HEK293 (cell line): ENCODE data around the gene USP19.

ENCODE experiments used
- CTCF ChIA-PET: fragments of 350-600 bp; formaldehyde crosslinking; extraction: SDS; loops from one replicate; lab custom pipeline; 2021; ENCODE audit warnings: antibody characterized with exemption; lab: Yijun Ruan, JAX
- POLR2A ChIA-PET: fragments of 300-600 bp; formaldehyde crosslinking; extraction: SDS; loops from one replicate; lab custom pipeline; 2020; ENCODE audit warnings: antibody characterized with exemption, inconsistent platforms; lab: Yijun Ruan, JAX
- H3K27ac ChIP-seq: fragments of 200-500 bp; sonication (Bioruptor generic); 2 replicates; pipeline ENCODE4 v1.5.1; 2014; ENCODE audit warnings: low read depth, low read length, control low read depth, inconsistent platforms; ENCODE audit errors: extremely low read depth
- H3K36me3 ChIP-seq, 2 experiments: fragments of 200-500 bp in 1 of 2; sonication (Bioruptor generic) in 1 of 2; 1 replicate in 1 of 2; 2 replicates in 1 of 2; pipeline ENCODE4 v1.5.1; 2014 to 2017; ENCODE audit warnings: inconsistent platforms in 2 of 2, low read length in 2 of 2; ENCODE audit not compliant: control insufficient read depth in 2 of 2, insufficient read depth in 1 of 2
- H3K4me1 ChIP-seq: fragments of 200-500 bp; sonication (Bioruptor generic); 2 replicates; pipeline ENCODE4 v1.5.1; 2014; ENCODE audit warnings: mild to moderate bottlenecking, low read length, inconsistent platforms; ENCODE audit not compliant: control insufficient read depth, insufficient read depth
- H3K4me3 ChIP-seq: 2 replicates; pipeline ENCODE4 v1.5.1; 2011; ENCODE audit warnings: low read depth, mild to moderate bottlenecking, control low read depth, low read length, moderate library complexity
- H3K9me3 ChIP-seq: fragments of 200-500 bp; sonication (Bioruptor generic); 2 replicates; pipeline ENCODE4 v1.5.1; 2014; ENCODE audit warnings: low read depth, low read length, inconsistent platforms; ENCODE audit not compliant: control insufficient read depth, insufficient read depth
- IKZF3 ChIP-seq: fragments of 450-650 bp; IDR thresholded peaks from 2 replicates; pipeline ENCODE4 v1.5.0; 2018; ENCODE audit warnings: missing biosample characterization, mild to moderate bottlenecking, missing genetic modification characterization, moderate library complexity
- KLF16 ChIP-seq: fragments of 450-650 bp; formaldehyde crosslinking; IDR thresholded peaks from 2 replicates; pipeline ENCODE4 v1.5.1; 2017; ENCODE audit warnings: missing biosample characterization, missing genetic modification characterization
- KLF7 ChIP-seq: fragments of 450-650 bp; formaldehyde crosslinking; IDR thresholded peaks from 2 replicates; pipeline ENCODE4 v1.5.1; 2016; ENCODE audit warnings: missing biosample characterization, missing genetic modification characterization, borderline replicate concordance
- KLF8 ChIP-seq: fragments of 450-650 bp; formaldehyde crosslinking; IDR thresholded peaks from 2 replicates; pipeline ENCODE4 v1.5.1; 2016; ENCODE audit warnings: missing biosample characterization, missing genetic modification characterization
- KLF9 ChIP-seq: fragments of 450-650 bp; formaldehyde crosslinking; IDR thresholded peaks from 2 replicates; pipeline ENCODE4 v1.5.1; 2016; ENCODE audit warnings: missing biosample characterization, missing genetic modification characterization, low read depth
- OSR2 ChIP-seq: fragments of 450-650 bp; formaldehyde crosslinking; IDR thresholded peaks from 2 replicates; pipeline ENCODE4 v1.5.1; 2016; ENCODE audit warnings: missing biosample characterization, missing genetic modification characterization
- PATZ1 ChIP-seq: fragments of 450-650 bp; formaldehyde crosslinking; IDR thresholded peaks from 2 replicates; pipeline ENCODE4 v1.5.1; 2016; ENCODE audit warnings: missing biosample characterization, missing genetic modification characterization
- SCRT2 ChIP-seq: fragments of 450-650 bp; formaldehyde crosslinking; IDR thresholded peaks from 2 replicates; pipeline ENCODE4 v1.5.1; 2016; ENCODE audit warnings: missing biosample characterization, missing genetic modification characterization
- SP7 ChIP-seq: fragments of 450-650 bp; formaldehyde crosslinking; IDR thresholded peaks from 2 replicates; pipeline ENCODE4 v1.5.1; 2016; ENCODE audit warnings: missing biosample characterization, missing genetic modification characterization
- ZBTB20 ChIP-seq: fragments of 450-650 bp; formaldehyde crosslinking; IDR thresholded peaks from 2 replicates; pipeline ENCODE4 v1.5.1; 2016; ENCODE audit warnings: missing biosample characterization, missing genetic modification characterization
- ZFHX2 ChIP-seq: fragments of 450-650 bp; formaldehyde crosslinking; conservative IDR thresholded peaks from 2 replicates; pipeline ENCODE4 v1.5.1; 2016; ENCODE audit warnings: missing biosample characterization, missing genetic modification characterization
- ZNF335 ChIP-seq: fragments of 450-650 bp; formaldehyde crosslinking; conservative IDR thresholded peaks from 2 replicates; pipeline ENCODE4 v1.5.1; 2016; ENCODE audit warnings: missing biosample characterization, missing genetic modification characterization
- ZNF341 ChIP-seq: fragments of 450-650 bp; formaldehyde crosslinking; IDR thresholded peaks from 2 replicates; pipeline ENCODE4; 2016; ENCODE audit warnings: low read depth, missing biosample characterization, missing genetic modification characterization
- ZNF366 ChIP-seq: fragments of 450-650 bp; formaldehyde crosslinking; conservative IDR thresholded peaks from 2 replicates; pipeline ENCODE4 v1.5.1; 2016; ENCODE audit warnings: missing biosample characterization, missing genetic modification characterization
- ZNF398 ChIP-seq: fragments of 450-650 bp; formaldehyde crosslinking; IDR thresholded peaks from 2 replicates; pipeline ENCODE4 v1.5.1; 2017; ENCODE audit warnings: missing biosample characterization, missing genetic modification characterization
- ZNF561 ChIP-seq: fragments of 450-650 bp; IDR thresholded peaks from 2 replicates; pipeline ENCODE4 v1.5.1; 2018; ENCODE audit warnings: missing biosample characterization, missing genetic modification characterization, borderline replicate concordance
- ZNF585B ChIP-seq: fragments of 450-650 bp; formaldehyde crosslinking; IDR thresholded peaks from 2 replicates; pipeline ENCODE4 v1.5.1; 2016; ENCODE audit warnings: missing biosample characterization, missing genetic modification characterization
- ZNF677 ChIP-seq: fragments of 450-650 bp; IDR thresholded peaks from 2 replicates; pipeline ENCODE4 v1.5.0; 2018; ENCODE audit warnings: missing biosample characterization, mild to moderate bottlenecking, missing genetic modification characterization, moderate library complexity
- ZNF707 ChIP-seq: fragments of 450-650 bp; formaldehyde crosslinking; IDR thresholded peaks from 2 replicates; pipeline ENCODE4 v1.5.1; 2016; ENCODE audit warnings: missing biosample characterization, missing genetic modification characterization
- ZNF76 ChIP-seq: fragments of 450-650 bp; formaldehyde crosslinking; IDR thresholded peaks from 2 replicates; pipeline ENCODE4; 2016; ENCODE audit warnings: low read depth, missing biosample characterization, missing genetic modification characterization, borderline replicate concordance
- ZNF777 ChIP-seq: fragments of 450-650 bp; formaldehyde crosslinking; IDR thresholded peaks from 2 replicates; pipeline ENCODE4 v1.5.1; 2017; ENCODE audit warnings: missing biosample characterization, missing genetic modification characterization, borderline replicate concordance
- ZNF837 ChIP-seq: fragments of 450-650 bp; formaldehyde crosslinking; IDR thresholded peaks from 2 replicates; pipeline ENCODE4 v1.5.1; 2016; ENCODE audit warnings: missing biosample characterization, missing genetic modification characterization
- ZSCAN4 ChIP-seq: fragments of 450-650 bp; formaldehyde crosslinking; IDR thresholded peaks from 2 replicates; pipeline ENCODE4 v1.5.1; 2017; ENCODE audit warnings: missing biosample characterization, missing genetic modification characterization
- TF ChIP-seq, protein P1 (sequence below): fragments of 450-650 bp; formaldehyde crosslinking; IDR thresholded peaks from 2 replicates; pipeline ENCODE4 v1.5.1; 2016; ENCODE audit warnings: missing biosample characterization, missing genetic modification characterization
- TF ChIP-seq, protein P2 (sequence below): fragments of 450-650 bp; formaldehyde crosslinking; IDR thresholded peaks from 2 replicates; pipeline ENCODE4 v1.5.1; 2016; ENCODE audit warnings: missing biosample characterization, missing genetic modification characterization
- TF ChIP-seq, protein P3 (sequence below): fragments of 450-650 bp; formaldehyde crosslinking; IDR thresholded peaks from 2 replicates; pipeline ENCODE4 v1.5.1; 2016; ENCODE audit warnings: missing biosample characterization, missing genetic modification characterization, borderline replicate concordance

Gene USP19

GRCh38 chr3:49133226-49133951, 12.8 kb upstream of the USP19 start:
- POLR2A ChIA-PET, result interaction anchor here (0.7 to 3.4 kb wide), 8 partner anchors 12 to 336 kb away, joined by 3 to 31 read pairs (median 8); partner anchors contain the start of genes DAG1, IMPDH2, NDUFAF3 and QRICH1
- CTCF ChIA-PET, result interaction anchor here (0.5 to 0.7 kb wide), 3 partner anchors 15 to 1433 kb away, joined by 3 to 5 read pairs (median 4); no protein-coding TSS in a partner anchor
- no peaks in the 10 kb centered on the region for H3K9me3 ChIP-seq
- no peaks in the 10 kb centered on the region; the same call in 1 of the 2 replicates for H3K4me1 ChIP-seq
- peak overlapping the region; percentile 71 for H3K4me3 ChIP-seq
- peaks cover 0 to 34% of the 10 kb centered on the region in 2 experiments; a peak in 1 of 3 replicates for H3K36me3 ChIP-seq
- H3K27ac ChIP-seq, result peak overlapping the region; percentile 44; the same call in 1 of the 2 replicates
- TF ChIP-seq ZNF398 (tag by site-specific recombination), result peak; percentile 96
- TF ChIP-seq, protein P1, sequence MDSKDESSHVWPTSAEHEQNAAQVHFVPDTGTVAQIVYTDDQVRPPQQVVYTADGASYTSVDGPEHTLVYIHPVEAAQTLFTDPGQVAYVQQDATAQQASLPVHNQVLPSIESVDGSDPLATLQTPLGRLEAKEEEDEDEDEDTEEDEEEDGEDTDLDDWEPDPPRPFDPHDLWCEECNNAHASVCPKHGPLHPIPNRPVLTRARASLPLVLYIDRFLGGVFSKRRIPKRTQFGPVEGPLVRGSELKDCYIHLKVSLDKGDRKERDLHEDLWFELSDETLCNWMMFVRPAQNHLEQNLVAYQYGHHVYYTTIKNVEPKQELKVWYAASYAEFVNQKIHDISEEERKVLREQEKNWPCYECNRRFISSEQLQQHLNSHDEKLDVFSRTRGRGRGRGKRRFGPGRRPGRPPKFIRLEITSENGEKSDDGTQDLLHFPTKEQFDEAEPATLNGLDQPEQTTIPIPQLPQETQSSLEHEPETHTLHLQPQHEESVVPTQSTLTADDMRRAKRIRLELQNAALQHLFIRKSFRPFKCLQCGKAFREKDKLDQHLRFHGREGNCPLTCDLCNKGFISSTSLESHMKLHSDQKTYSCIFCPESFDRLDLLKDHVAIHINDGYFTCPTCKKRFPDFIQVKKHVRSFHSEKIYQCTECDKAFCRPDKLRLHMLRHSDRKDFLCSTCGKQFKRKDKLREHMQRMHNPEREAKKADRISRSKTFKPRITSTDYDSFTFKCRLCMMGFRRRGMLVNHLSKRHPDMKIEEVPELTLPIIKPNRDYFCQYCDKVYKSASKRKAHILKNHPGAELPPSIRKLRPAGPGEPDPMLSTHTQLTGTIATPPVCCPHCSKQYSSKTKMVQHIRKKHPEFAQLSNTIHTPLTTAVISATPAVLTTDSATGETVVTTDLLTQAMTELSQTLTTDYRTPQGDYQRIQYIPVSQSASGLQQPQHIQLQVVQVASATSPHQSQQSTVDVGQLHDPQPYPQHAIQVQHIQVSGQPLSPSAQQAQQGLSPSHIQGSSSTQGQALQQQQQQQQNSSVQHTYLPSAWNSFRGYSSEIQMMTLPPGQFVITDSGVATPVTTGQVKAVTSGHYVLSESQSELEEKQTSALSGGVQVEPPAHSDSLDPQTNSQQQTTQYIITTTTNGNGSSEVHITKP (tag by site-specific recombination), result peak; percentile 77
- peak; percentile 98 for TF ChIP-seq IKZF3 (tag by site-specific recombination)
- peak; percentile 24; the same call in 1 of the 2 replicates for TF ChIP-seq SCRT2 (tag by site-specific recombination)
- TF ChIP-seq KLF16 (tag by site-specific recombination), result peak; percentile 75; the same call in 1 of the 2 replicates
- TF ChIP-seq ZNF837 (tag by site-specific recombination), result no peak
- no peak for TF ChIP-seq ZNF707 (tag by site-specific recombination)
- TF ChIP-seq SP7 (tag by site-specific recombination), result peak; percentile 22; the same call in 1 of the 2 replicates
- TF ChIP-seq, protein P2, sequence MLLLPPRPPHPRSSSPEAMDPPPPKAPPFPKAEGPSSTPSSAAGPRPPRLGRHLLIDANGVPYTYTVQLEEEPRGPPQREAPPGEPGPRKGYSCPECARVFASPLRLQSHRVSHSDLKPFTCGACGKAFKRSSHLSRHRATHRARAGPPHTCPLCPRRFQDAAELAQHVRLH (tag by site-specific recombination), result no peak
- no peak for TF ChIP-seq ZSCAN4 (tag by site-specific recombination)
- peak; percentile 56; the same call in 1 of the 2 replicates for TF ChIP-seq KLF9 (tag by site-specific recombination)
- peak; percentile 81 for TF ChIP-seq ZFHX2 (tag by site-specific recombination)
- no peak for TF ChIP-seq OSR2 (tag by site-specific recombination)
- peak; percentile 68; the same call in 1 of the 2 replicates for TF ChIP-seq ZBTB20 (tag by site-specific recombination)
- TF ChIP-seq ZNF677 (tag by site-specific recombination), result no peak
- peak; percentile 89 for TF ChIP-seq PATZ1 (tag by site-specific recombination)
- TF ChIP-seq ZNF335, result peak; percentile 50; the same call in 1 of the 2 replicates
- TF ChIP-seq ZNF366 (tag by site-specific recombination), result peak; percentile 64
- TF ChIP-seq KLF8 (tag by site-specific recombination), result peak; percentile 85
- TF ChIP-seq KLF7, result 0 out of 2 replicates have a peak, but pooled peaks have one; percentile 18
- TF ChIP-seq, protein P3, sequence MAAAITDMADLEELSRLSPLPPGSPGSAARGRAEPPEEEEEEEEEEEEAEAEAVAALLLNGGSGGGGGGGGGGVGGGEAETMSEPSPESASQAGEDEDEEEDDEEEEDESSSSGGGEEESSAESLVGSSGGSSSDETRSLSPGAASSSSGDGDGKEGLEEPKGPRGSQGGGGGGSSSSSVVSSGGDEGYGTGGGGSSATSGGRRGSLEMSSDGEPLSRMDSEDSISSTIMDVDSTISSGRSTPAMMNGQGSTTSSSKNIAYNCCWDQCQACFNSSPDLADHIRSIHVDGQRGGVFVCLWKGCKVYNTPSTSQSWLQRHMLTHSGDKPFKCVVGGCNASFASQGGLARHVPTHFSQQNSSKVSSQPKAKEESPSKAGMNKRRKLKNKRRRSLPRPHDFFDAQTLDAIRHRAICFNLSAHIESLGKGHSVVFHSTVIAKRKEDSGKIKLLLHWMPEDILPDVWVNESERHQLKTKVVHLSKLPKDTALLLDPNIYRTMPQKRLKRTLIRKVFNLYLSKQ (tag by site-specific recombination), result no peak
- no peak for TF ChIP-seq ZNF585B (tag by site-specific recombination)
- 0 out of 2 replicates have a peak, but pooled peaks have one; percentile 16 for TF ChIP-seq ZNF561
- peak; percentile 39; the same call in 1 of the 2 replicates for TF ChIP-seq ZNF76
- TF ChIP-seq ZNF341 (tag by site-specific recombination), result no peak
- TF ChIP-seq ZNF777 (tag by site-specific recombination), result 0 out of 2 replicates have a peak, but pooled peaks have one; percentile 14
